Vagina (tissue), 2 donors: Measurements from ENCODE around the gene HELQ.

Experiments used
- POLR2A ChIP-seq, 2 donors: fragments of 450-650 bp; IDR thresholded peaks; one replicate each; pipeline ENCODE4 v1.6.1; 2017; ENCODE audit warnings: antibody characterized with exemption in 2 of 2, mild to moderate bottlenecking in 2 of 2, moderate library complexity in 2 of 2
- TF ChIP-seq, protein P1 (sequence below), 3 experiments: fragments of 450-650 bp in 2 of 3; fragments of 200-600 bp in 1 of 3; sonication (generic) in 1 of 3; IDR thresholded peaks; one replicate each; pipeline ENCODE4 v1.5.1; 2017 to 2019; ENCODE audit warnings: antibody characterized with exemption in 3 of 3, mild to moderate bottlenecking in 2 of 3, moderate library complexity in 2 of 3

- TF ChIP-seq, protein P1, sequence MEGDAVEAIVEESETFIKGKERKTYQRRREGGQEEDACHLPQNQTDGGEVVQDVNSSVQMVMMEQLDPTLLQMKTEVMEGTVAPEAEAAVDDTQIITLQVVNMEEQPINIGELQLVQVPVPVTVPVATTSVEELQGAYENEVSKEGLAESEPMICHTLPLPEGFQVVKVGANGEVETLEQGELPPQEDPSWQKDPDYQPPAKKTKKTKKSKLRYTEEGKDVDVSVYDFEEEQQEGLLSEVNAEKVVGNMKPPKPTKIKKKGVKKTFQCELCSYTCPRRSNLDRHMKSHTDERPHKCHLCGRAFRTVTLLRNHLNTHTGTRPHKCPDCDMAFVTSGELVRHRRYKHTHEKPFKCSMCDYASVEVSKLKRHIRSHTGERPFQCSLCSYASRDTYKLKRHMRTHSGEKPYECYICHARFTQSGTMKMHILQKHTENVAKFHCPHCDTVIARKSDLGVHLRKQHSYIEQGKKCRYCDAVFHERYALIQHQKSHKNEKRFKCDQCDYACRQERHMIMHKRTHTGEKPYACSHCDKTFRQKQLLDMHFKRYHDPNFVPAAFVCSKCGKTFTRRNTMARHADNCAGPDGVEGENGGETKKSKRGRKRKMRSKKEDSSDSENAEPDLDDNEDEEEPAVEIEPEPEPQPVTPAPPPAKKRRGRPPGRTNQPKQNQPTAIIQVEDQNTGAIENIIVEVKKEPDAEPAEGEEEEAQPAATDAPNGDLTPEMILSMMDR (IDR thresholded peaks at IDR 0.05), result no peak
- no peak for TF ChIP-seq POLR2A (IDR thresholded peaks at IDR 0.05)
Observed at GRCh38 chr4:83504996-83505395, 49.4 kb upstream of the HELQ start.
